Fibroblast of lung (primary cell): Measurements from ENCODE around the gene DSCAML1. TPM values are rescaled to one million over a fixed set of nuclear protein-coding genes. Genes with fewer than 3 reads are reported as not detected.

ENCODE experiments used
- DNase-seq, 2 donors: peaks; one replicate each; pipeline versions ENCODE4 v3.0.0 to v3.0.0-alpha.2; 2010; ENCODE audit warnings: low read depth in 2 of 2
- H2AFZ ChIP-seq: 2 replicates; pipeline ENCODE4 v1.5.1; 2012; ENCODE audit warnings: low read length, control low read depth, inconsistent platforms
- H3K27ac ChIP-seq: 2 replicates; pipeline ENCODE4 v1.5.1; 2011; ENCODE audit warnings: low read length, control low read depth; ENCODE audit not compliant: insufficient read depth
- H3K27me3 ChIP-seq: 2 replicates; pipeline ENCODE4 v1.5.1; 2011; ENCODE audit warnings: mild to moderate bottlenecking, low read length; ENCODE audit not compliant: control insufficient read depth, insufficient read depth
- H3K36me3 ChIP-seq: 2 replicates; pipeline ENCODE4 v1.5.1; 2011; ENCODE audit warnings: low read length; ENCODE audit not compliant: control insufficient read depth, insufficient read depth
- H3K4me1 ChIP-seq: 2 replicates; pipeline ENCODE4 v1.5.1; 2011; ENCODE audit warnings: low read length; ENCODE audit not compliant: control insufficient read depth, insufficient read depth; ENCODE audit errors: extremely low read depth
- H3K4me2 ChIP-seq: 2 replicates; pipeline ENCODE4 v1.5.1; 2011; ENCODE audit warnings: low read length, control low read depth; ENCODE audit not compliant: insufficient read depth; ENCODE audit errors: extremely low read depth
- H3K4me3 ChIP-seq, 4 experiments: fragments of 200-600 bp in 1 of 4; sonication (generic) in 1 of 4; replicated peaks in 1 of 4; 2 replicates each; pipeline ENCODE4 v1.5.1; 2011 to 2016; ENCODE audit warnings: low read length in 4 of 4, low read depth in 3 of 4, mild to moderate bottlenecking in 3 of 4, control low read depth in 2 of 4, inconsistent platforms in 1 of 4, mixed read lengths in 1 of 4; ENCODE audit not compliant: insufficient read depth in 1 of 4; ENCODE audit errors: control extremely low read depth in 1 of 4
- H3K79me2 ChIP-seq: 2 replicates; pipeline ENCODE4 v1.5.1; 2012; ENCODE audit warnings: mild to moderate bottlenecking, low read length, inconsistent platforms; ENCODE audit not compliant: control insufficient read depth, insufficient read depth
- H3K9ac ChIP-seq: 2 replicates; pipeline ENCODE4 v1.5.1; 2011; ENCODE audit warnings: mild to moderate bottlenecking, low read length, control low read depth; ENCODE audit not compliant: insufficient read depth
- H3K9me3 ChIP-seq: 2 replicates; pipeline ENCODE4 v1.5.1; 2012; ENCODE audit warnings: low read depth, low read length; ENCODE audit not compliant: control insufficient read depth, insufficient read depth
- H4K20me1 ChIP-seq: 2 replicates; pipeline ENCODE4 v1.5.1; 2011; ENCODE audit warnings: low read length; ENCODE audit not compliant: control insufficient read depth, insufficient read depth; ENCODE audit errors: extremely low read depth
- CTCF ChIP-seq, 2 donors: IDR thresholded peaks in 1 of 2; conservative IDR thresholded peaks in 1 of 2; 1 replicate in 1 of 2; 2 replicates in 1 of 2; pipeline ENCODE4 v1.5.1; 2011 to 2012; ENCODE audit warnings: low read length in 2 of 2, control low read depth in 1 of 2, inconsistent platforms in 1 of 2, low read depth in 1 of 2, mild to moderate bottlenecking in 1 of 2
- EZH2 ChIP-seq: IDR thresholded peaks from 2 replicates; pipeline ENCODE4 v1.5.1; 2012; ENCODE audit warnings: low read length, control low read depth, mild to moderate bottlenecking; ENCODE audit errors: missing control alignments
- polyA plus RNA-seq, 2 donors: library from polyadenylated mRNA; depleted of rRNA in 1 of 2; stranded (reverse) in 1 of 2; unstranded in 1 of 2; fragments of >200 nt; gene quantifications; 2 replicates each; pipeline ENCODE4 v1.2.1, GENCODE V29; 2011 to 2012; ENCODE audit warnings: missing spikeins in 1 of 2
- total RNA-seq: library from RNA; depleted of rRNA; stranded (reverse); fragments of >200 nt; gene quantifications from 2 replicates; pipeline ENCODE4 v1.2.1, GENCODE V29; 2014

Gene DSCAML1
- total and polyA plus RNA-seq, 2 donors (not counting 1 experiment from before 2014, with no cell fraction given), result not detected

GRCh38 chr11:117792992-117793391 lies 4.0 kb downstream of the DSCAML1 start:
- H3K9me3 ChIP-seq, result no peaks in the 10 kb centered on the region
- H2AFZ ChIP-seq, result no peak overlapping the region
- no peaks in the 10 kb centered on the region for H3K4me1 ChIP-seq
- H3K9ac ChIP-seq, result no peak overlapping the region
- H3K27ac ChIP-seq, result no peak overlapping the region
- TF ChIP-seq EZH2, result no peak
- no peak for TF ChIP-seq CTCF (conservative IDR thresholded peaks at IDR 0.05 in 1 of 2, IDR thresholded peaks at IDR 0.05 in 1 of 2; ENCODE audit: low read depth in 1 of 2, low read length in 2 of 2)
- no peak for DNase-seq
- H3K79me2 ChIP-seq, result no peaks in the 10 kb centered on the region
- H3K27me3 ChIP-seq, result peaks cover 18% of the 10 kb centered on the region
- no peaks in the 10 kb centered on the region for H4K20me1 ChIP-seq
- no peaks in the 10 kb centered on the region for H3K36me3 ChIP-seq
- no peak overlapping the region for H3K4me2 ChIP-seq
- no peak overlapping the region for H3K4me3 ChIP-seq

GRCh38 chr11:117792241-117792640 lies 4.8 kb downstream of the DSCAML1 start:
- H3K27ac ChIP-seq, result no peak overlapping the region
- H3K79me2 ChIP-seq, result no peaks in the 10 kb centered on the region
- peaks cover 13% of the 10 kb centered on the region for H3K27me3 ChIP-seq
- no peaks in the 10 kb centered on the region for H3K36me3 ChIP-seq
- no peaks in the 10 kb centered on the region for H3K4me1 ChIP-seq
- DNase-seq, result no peak
- no peak overlapping the region for H3K4me2 ChIP-seq
- H3K9ac ChIP-seq, result no peak overlapping the region
- no peak overlapping the region for H2AFZ ChIP-seq
- no peaks in the 10 kb centered on the region for H4K20me1 ChIP-seq
- TF ChIP-seq EZH2 (no peak), CTCF (conservative IDR thresholded peaks at IDR 0.05 in 1 of 2, IDR thresholded peaks at IDR 0.05 in 1 of 2; ENCODE audit: low read depth in 1 of 2, low read length in 2 of 2) (no peak)
- H3K9me3 ChIP-seq, result no peaks in the 10 kb centered on the region
- no peak overlapping the region for H3K4me3 ChIP-seq

GRCh38 chr11:117790279-117790678 lies 6.7 kb downstream of the DSCAML1 start:
- H3K27ac ChIP-seq, result no peak overlapping the region
- no peak overlapping the region for H3K4me3 ChIP-seq
- no peaks in the 10 kb centered on the region for H4K20me1 ChIP-seq
- no peaks in the 10 kb centered on the region for H3K4me1 ChIP-seq
- no peak for DNase-seq
- no peak overlapping the region for H2AFZ ChIP-seq
- no peak overlapping the region for H3K9ac ChIP-seq
- no peak overlapping the region for H3K4me2 ChIP-seq
- no peaks in the 10 kb centered on the region for H3K79me2 ChIP-seq
- TF ChIP-seq CTCF (conservative IDR thresholded peaks at IDR 0.05 in 1 of 2, IDR thresholded peaks at IDR 0.05 in 1 of 2; ENCODE audit: low read depth in 1 of 2, low read length in 2 of 2) (no peak), EZH2 (no peak)
- H3K9me3 ChIP-seq, result no peaks in the 10 kb centered on the region
- no peaks in the 10 kb centered on the region for H3K27me3 ChIP-seq
- no peaks in the 10 kb centered on the region for H3K36me3 ChIP-seq
